Spleen (tissue), 7 donors: ENCODE data around the gene PSMD7.

Source experiments
- CTCF ChIP-seq, 11 experiments: fragments of 200-600 bp in 7 of 11; fragments of 450-650 bp in 4 of 11; sonication (generic) in 4 of 11; IDR thresholded peaks in 8 of 11; conservative IDR thresholded peaks in 3 of 11; 1 replicate in 7 of 11; 2 replicates in 4 of 11; pipeline versions ENCODE4 v1.4.0 to v1.8.0; 2016 to 2021; ENCODE audit warnings: antibody characterized with exemption in 11 of 11, inconsistent platforms in 4 of 11, mild to moderate bottlenecking in 1 of 11
- POLR2A ChIP-seq, 3 donors: fragments of 450-650 bp; IDR thresholded peaks; one replicate each; pipeline ENCODE4 v1.5.1; 2017; ENCODE audit warnings: antibody characterized with exemption in 3 of 3, mild to moderate bottlenecking in 1 of 3
- POLR2AphosphoS5 ChIP-seq, 3 donors: sonication (generic); formaldehyde crosslinking; IDR thresholded peaks; one replicate each; pipeline ENCODE4 v1.5.1; 2017; ENCODE audit warnings: antibody characterized with exemption in 3 of 3
- donor health status: DM: no; HTN: no; CAD: no; lungs with moderate emphysema.
- donor health status: DM: no; HTN: no; CAD: no.
- donor health status: DM: no; HTN: no; CAD: no.

- TF ChIP-seq CTCF (IDR thresholded peaks at IDR 0.05 in 8 of 11, conservative IDR thresholded peaks at IDR 0.05 in 3 of 11) (no peak), POLR2AphosphoS5 (IDR thresholded peaks at IDR 0.05) (no peak), POLR2A (IDR thresholded peaks at IDR 0.05) (no peak)
These were observed 44.3 kb upstream of the PSMD7 start for GRCh38 chr16:74252329-74252728.
